Esophagus (tissue), 2 donors: Measurements from ENCODE around the gene NDP. TPM values are rescaled to one million over a fixed set of nuclear protein-coding genes. Genes with fewer than 3 reads are reported as not detected.

Experiments used
- H3K27ac ChIP-seq, 2 donors: one replicate each; pipeline ENCODE4 v1.5.1; 2013; ENCODE audit warnings: low read depth in 2 of 2, mild to moderate bottlenecking in 2 of 2, inconsistent platforms in 1 of 2, low read length in 1 of 2, moderate library complexity in 1 of 2
- H3K27me3 ChIP-seq, 2 donors: one replicate each; pipeline ENCODE4 v1.6.1; 2013; ENCODE audit warnings: low read length in 2 of 2, control low read depth in 1 of 2, mild to moderate bottlenecking in 1 of 2; ENCODE audit not compliant: insufficient read depth in 2 of 2, control insufficient read depth in 1 of 2
- H3K36me3 ChIP-seq, 2 donors: one replicate each; pipeline ENCODE4 v1.6.1; 2013; ENCODE audit warnings: low read length in 1 of 2; ENCODE audit not compliant: control insufficient read depth in 2 of 2, insufficient read depth in 2 of 2
- H3K4me1 ChIP-seq, 2 donors: one replicate each; pipeline ENCODE4 v1.6.1; 2013; ENCODE audit warnings: low read length in 1 of 2; ENCODE audit not compliant: control insufficient read depth in 2 of 2, insufficient read depth in 2 of 2
- H3K4me3 ChIP-seq, 2 donors: one replicate each; pipeline ENCODE4 v1.5.1; 2013; ENCODE audit warnings: low read length in 2 of 2, mild to moderate bottlenecking in 2 of 2, low read depth in 1 of 2, moderate library complexity in 1 of 2
- H3K9me3 ChIP-seq, 2 donors: one replicate each; pipeline ENCODE4 v1.6.1; 2013; ENCODE audit warnings: mild to moderate bottlenecking in 2 of 2, low read depth in 1 of 2, low read length in 1 of 2, moderate library complexity in 1 of 2; ENCODE audit not compliant: control insufficient read depth in 2 of 2, insufficient read depth in 1 of 2
- WGBS, 2 donors: extraction: QIAGEN DNeasy Blood & Tissue Kit; methylation state at CpG; one replicate each; pipeline ENCODE4 v1.1.7; 2013; 5-methylcytosine and 5-hydroxymethylcytosine counted together
- polyA plus RNA-seq, 2 donors: library from polyadenylated mRNA; stranded (reverse); fragments of 200-250 nt; gene quantifications; one replicate each; pipeline ENCODE4 v1.2.3, GENCODE V29; 2013
- donor health status: healthy with polysubstance abuse.
- donor health status: Bipolar disorder and iron deficiency.

The NDP gene, protein sequence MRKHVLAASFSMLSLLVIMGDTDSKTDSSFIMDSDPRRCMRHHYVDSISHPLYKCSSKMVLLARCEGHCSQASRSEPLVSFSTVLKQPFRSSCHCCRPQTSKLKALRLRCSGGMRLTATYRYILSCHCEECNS
- polyA plus RNA-seq, result under 1 TPM in 1 of 2 donors, not detected in 1; 0.01 TPM

DNA sequence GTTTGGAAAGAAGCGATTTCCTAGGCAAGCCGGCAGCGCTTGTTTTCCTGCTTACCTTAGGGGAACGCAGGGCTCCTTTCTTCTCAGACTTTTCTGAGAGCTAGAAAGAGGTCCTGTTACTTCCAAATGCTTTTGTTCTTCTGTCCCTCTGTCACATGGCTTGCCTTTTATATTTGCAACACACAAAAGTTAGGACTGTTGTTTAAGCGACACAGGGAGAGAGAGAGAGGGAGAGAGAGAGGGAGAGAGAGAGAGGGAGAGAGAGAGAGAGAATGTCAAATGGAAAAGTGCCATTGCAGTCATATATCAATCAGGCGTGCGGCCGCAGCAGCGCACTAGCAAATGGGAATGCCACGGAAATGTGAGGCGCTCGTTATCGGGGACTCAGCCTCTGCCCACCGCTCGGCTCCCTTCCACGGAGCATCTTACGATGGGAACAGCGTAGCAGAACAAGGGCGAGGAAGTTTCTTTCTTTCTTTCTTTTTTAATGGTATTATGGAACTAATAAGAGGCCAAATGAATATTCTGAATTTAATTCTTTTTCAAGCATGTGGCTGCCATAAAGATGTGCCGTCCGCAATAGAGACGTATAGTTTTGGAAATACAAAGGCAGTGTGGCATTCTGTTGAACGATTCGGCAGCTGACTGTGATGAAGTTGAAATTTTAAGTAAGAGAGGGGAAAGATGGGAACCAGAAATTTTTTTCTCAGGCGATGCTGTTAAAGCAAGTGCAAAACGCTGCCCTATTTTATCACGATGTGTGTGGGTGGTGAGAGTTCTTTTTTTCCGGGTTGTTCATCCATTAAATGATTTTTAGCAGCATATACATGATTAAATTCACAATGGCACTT, at the start of gene NDP:
Gene NDP (minus strand): TSS at position 142 of the 851 bp plus-strand sequence. CDS start 14,745 bp downstream, outside the sequence.
- 10 to 22% methylated on average over 28 of the region's 28 CpGs for WGBS, 2 donors
- no peak within 1 kb of the TSS for H3K27ac ChIP-seq
- no peaks in the 10 kb centered on the region for H3K9me3 ChIP-seq
- peak within 1 kb of the TSS in 1 of 2 donors; percentile 38 for H3K4me3 ChIP-seq
- H3K36me3 ChIP-seq, result no peaks in the 10 kb centered on the region
- no peaks in the 10 kb centered on the region for H3K27me3 ChIP-seq
- peaks cover 0 to 3% of the 10 kb centered on the region in 2 donors for H3K4me1 ChIP-seq

DNA sequence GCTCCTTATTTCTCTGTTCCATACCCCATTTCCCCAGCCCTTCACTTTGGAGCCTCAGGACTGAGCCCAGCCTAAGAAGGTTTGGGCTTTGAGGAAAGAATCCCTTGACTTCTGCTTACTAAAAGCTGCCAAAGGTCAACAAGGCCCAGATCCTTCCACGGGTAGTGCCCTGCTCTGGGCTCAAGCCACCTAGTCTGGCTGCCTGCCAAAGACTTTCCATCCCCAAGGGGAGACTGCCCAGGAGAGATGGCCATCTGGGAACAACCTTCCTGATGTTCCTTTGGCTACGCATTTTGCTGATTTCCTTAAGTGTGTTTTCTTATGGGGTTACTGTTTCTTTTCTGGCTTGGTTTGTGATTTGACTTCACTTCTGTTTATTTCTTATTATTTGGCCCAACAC, 49.8 kb upstream of the NDP start:
- H3K36me3 ChIP-seq, result no peaks in the 10 kb centered on the region
- H3K27me3 ChIP-seq, result no peaks in the 10 kb centered on the region
- no peaks in the 10 kb centered on the region for H3K9me3 ChIP-seq
- WGBS, 2 donors, result 60 to 65% methylated on average over 2 of the region's 2 CpGs
- no peaks in the 10 kb centered on the region for H3K4me1 ChIP-seq
- H3K27ac ChIP-seq, result no peak overlapping the region
- no peak overlapping the region for H3K4me3 ChIP-seq

DNA sequence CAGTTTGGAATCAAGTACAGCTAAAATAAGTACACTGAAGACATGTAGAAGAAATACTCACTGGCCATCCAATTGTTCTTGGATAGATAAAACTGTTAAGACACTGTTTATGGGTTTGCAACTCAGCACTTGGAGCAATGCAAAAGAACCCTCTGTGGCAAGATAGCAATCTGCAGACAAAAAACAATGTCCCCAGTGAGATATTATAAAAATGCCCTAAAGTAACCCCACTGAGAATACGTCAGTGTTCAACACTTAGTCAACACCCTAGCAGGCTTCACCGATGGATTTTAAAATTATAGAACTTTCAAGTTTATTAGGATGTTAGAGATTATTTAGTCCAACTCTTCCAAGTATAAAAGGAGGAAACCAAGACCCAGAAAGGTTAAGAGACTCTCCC, 47.5 kb upstream of the NDP start:
- WGBS, 2 donors, result 77 to 79% methylated on average over 2 of the region's 2 CpGs
- Histone ChIP-seq H3K9me3 (no peaks in the 10 kb centered on the region), H3K4me3 (no peak overlapping the region), H3K27ac (no peak overlapping the region), H3K27me3 (no peaks in the 10 kb centered on the region), H3K4me1 (no peaks in the 10 kb centered on the region), H3K36me3 (no peaks in the 10 kb centered on the region)

DNA sequence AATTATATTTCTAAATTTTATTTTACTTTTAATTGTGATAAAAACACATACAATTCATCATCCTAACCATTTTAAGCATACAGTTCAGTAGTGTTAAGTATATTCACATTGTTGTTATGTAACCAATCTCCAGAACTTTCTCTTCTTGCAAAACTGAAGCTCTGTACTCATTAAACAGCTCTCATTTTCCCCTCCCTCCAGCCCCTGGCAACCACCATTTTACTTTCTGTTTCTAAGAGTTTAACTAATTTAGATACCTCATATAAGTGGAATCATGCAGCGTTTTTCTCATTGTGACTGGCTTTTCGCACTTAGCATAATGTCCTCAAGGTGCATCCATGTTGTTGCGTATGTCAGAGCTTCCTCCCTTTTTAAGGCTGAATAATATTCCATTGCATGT, 46.7 kb upstream of the NDP start:
- no peaks in the 10 kb centered on the region for H3K9me3 ChIP-seq
- H3K27me3 ChIP-seq, result no peaks in the 10 kb centered on the region
- H3K4me3 ChIP-seq, result no peak overlapping the region
- H3K4me1 ChIP-seq, result no peaks in the 10 kb centered on the region
- H3K36me3 ChIP-seq, result no peaks in the 10 kb centered on the region
- no peak overlapping the region for H3K27ac ChIP-seq
- 86 to 92% methylated on average over 3 of the region's 3 CpGs for WGBS, 2 donors

DNA sequence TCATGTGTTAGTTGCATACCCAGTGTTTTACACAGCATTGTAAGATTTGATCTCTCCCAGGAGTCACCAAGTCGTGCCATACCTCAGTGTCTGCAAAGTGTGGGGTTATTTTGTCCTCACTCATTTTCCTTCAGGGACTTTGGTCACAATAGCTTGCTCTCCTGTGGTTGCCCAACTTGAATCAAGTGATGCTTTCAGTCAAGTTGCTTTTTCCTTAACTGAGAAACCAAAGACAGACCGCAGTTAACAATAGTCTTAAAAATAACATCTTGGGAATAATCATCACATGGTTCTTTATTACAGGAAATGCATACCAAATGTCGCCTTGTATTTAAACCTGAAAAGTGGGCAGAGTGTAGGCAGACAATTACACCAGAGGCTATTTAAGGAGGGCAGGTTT, 44.5 kb upstream of the NDP start:
- Histone ChIP-seq H3K27ac (no peak overlapping the region), H3K36me3 (no peaks in the 10 kb centered on the region), H3K27me3 (no peaks in the 10 kb centered on the region), H3K9me3 (no peaks in the 10 kb centered on the region), H3K4me3 (no peak overlapping the region), H3K4me1 (no peaks in the 10 kb centered on the region)
- 59 to 82% methylated on average over 3 of the region's 3 CpGs for WGBS, 2 donors

DNA sequence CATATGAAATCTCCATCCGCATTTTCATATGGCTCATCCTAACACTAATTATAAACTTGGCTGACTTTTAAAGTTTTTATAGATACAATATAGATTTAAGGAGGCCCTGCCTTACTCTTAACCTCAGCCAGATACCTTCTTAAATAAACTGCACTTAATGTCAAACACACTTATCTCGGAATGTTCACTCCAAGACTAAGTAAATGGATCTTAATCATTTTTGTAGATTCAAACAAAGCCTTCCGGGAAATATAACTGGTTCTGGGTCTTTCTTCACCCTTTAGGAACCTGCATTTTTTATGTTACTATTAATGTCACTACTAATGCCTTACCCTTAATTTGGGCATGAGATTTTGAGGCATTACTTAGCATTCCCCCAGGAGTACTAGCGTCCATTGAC, 43.7 kb upstream of the NDP start:
- H3K36me3 ChIP-seq, result no peaks in the 10 kb centered on the region
- H3K4me3 ChIP-seq, result no peak overlapping the region
- H3K4me1 ChIP-seq, result no peaks in the 10 kb centered on the region
- H3K9me3 ChIP-seq, result no peaks in the 10 kb centered on the region
- WGBS, 2 donors, result 72 to 87% methylated on average over 4 of the region's 4 CpGs
- peaks cover 0 to 4% of the 10 kb centered on the region in 2 donors for H3K27me3 ChIP-seq
- no peak overlapping the region for H3K27ac ChIP-seq

DNA sequence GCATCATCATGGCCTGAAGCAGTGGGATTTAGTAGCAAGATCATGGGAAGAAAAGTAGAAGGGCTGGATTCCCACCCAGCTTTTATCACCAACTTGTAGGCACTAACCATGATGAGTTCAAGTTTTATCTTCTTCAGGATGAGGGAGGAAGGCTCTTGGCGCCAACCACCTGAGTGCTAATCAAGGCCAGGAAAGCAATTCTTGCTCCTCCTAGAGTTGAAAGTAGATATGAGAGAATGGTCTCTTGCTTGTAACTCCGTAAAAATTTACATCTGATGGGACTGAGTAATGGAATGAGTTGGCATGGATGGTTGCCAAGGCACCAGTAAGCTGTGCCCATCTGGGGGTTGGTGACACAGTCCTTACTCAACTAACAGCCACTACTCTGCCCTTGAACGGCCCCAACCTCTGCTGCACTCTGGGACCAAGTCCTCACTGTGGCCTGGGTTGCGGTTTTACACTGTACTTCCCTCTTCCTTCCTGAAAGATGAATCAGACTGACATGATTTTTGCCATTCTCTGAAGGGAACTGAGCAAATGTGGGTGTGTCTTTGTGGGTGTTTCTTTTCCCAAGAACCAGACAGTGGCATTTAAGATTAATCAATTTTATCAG, 39.4 kb upstream of the NDP start:
- Histone ChIP-seq H3K4me1 (no peaks in the 10 kb centered on the region), H3K27me3 (peaks cover 0 to 4% of the 10 kb centered on the region in 2 donors), H3K9me3 (no peaks in the 10 kb centered on the region), H3K27ac (no peak overlapping the region), H3K36me3 (no peaks in the 10 kb centered on the region), H3K4me3 (no peak overlapping the region)
- WGBS, 2 donors, result 45 to 47% methylated on average over 4 of the region's 4 CpGs

DNA sequence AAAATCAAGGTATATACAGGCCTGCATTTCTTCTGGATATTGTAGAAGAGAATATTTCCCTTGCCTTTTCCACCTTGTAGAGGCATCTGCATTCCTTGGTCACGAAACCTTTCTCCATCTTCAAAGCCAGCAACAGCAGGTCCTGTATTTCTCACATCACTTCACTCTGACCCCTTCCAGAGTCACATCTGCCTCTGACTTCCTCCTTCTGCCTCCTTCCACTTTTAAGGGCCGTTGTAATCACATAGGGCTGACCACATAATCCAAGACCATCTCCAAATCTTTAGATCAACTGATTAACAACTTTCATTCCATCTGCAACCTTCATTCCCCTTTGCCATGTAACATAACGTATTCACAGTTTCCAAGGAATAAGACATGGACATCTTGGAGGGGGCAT, 38.3 kb upstream of the NDP start:
- Histone ChIP-seq H3K27ac (no peak overlapping the region), H3K4me1 (no peaks in the 10 kb centered on the region), H3K9me3 (no peaks in the 10 kb centered on the region), H3K27me3 (peaks cover 0 to 4% of the 10 kb centered on the region in 2 donors), H3K4me3 (no peak overlapping the region), H3K36me3 (no peaks in the 10 kb centered on the region)
- WGBS, 2 donors, result 63 to 90% methylated on average over 3 of the region's 3 CpGs

DNA sequence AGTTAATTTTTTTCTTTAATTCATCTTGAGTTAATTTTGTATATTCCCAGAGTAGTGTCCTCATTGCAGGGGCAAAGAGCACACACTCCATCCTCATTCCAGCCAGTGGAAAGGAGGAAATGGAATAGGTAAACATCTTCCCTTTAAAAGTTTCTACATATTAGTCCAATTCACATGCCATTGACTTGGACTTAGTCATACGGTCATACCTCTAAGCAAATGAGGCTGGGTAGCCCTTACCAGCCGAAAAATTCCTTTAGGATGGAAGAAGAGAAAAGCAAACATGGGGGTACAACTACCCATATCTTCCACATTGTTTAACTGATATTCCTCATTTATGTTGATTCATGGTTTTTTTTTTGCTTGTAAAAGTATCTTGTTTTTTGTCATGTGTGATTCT, 37.4 kb upstream of the NDP start:
- Histone ChIP-seq H3K27ac (no peak overlapping the region), H3K9me3 (no peaks in the 10 kb centered on the region), H3K4me3 (no peak overlapping the region), H3K27me3 (peaks cover 0 to 4% of the 10 kb centered on the region in 2 donors), H3K4me1 (no peaks in the 10 kb centered on the region), H3K36me3 (no peaks in the 10 kb centered on the region)
- WGBS, 2 donors, result 71 to 95% methylated on average over 2 of the region's 2 CpGs
